Skeletal muscle tissue (tissue), 4 donors: ENCODE data around the gene PPP1R16B. TPM values are rescaled to one million over a fixed set of nuclear protein-coding genes. Genes with fewer than 3 reads are reported as not detected.

ENCODE experiments used
- H3K27ac ChIP-seq: one replicate; pipeline ENCODE4 v1.7.0; 2013; ENCODE audit warnings: mild to moderate bottlenecking, low read depth, low read length, inconsistent platforms
- H3K27me3 ChIP-seq, 3 donors: one replicate each; pipeline ENCODE4 v1.7.0; 2013; ENCODE audit warnings: low read length in 3 of 3; ENCODE audit not compliant: control insufficient read depth in 3 of 3, insufficient read depth in 3 of 3
- H3K36me3 ChIP-seq, 3 donors: one replicate each; pipeline ENCODE4 v1.7.0; 2013; ENCODE audit warnings: low read length in 3 of 3; ENCODE audit not compliant: control insufficient read depth in 3 of 3, insufficient read depth in 3 of 3
- H3K4me1 ChIP-seq, 3 donors: one replicate each; pipeline ENCODE4 v1.7.0; 2013; ENCODE audit warnings: low read length in 3 of 3, mild to moderate bottlenecking in 3 of 3; ENCODE audit not compliant: control insufficient read depth in 3 of 3, insufficient read depth in 3 of 3
- H3K4me3 ChIP-seq, 3 donors: one replicate each; pipeline ENCODE4 v1.7.0; 2013; ENCODE audit warnings: low read length in 3 of 3
- H3K9ac ChIP-seq, 3 donors: one replicate each; pipeline ENCODE4 v1.7.0; 2013; ENCODE audit warnings: low read length in 3 of 3, mild to moderate bottlenecking in 3 of 3, moderate library complexity in 2 of 3, low read depth in 1 of 3
- H3K9me3 ChIP-seq, 3 donors: one replicate each; pipeline ENCODE4 v1.7.0; 2013; ENCODE audit warnings: low read length in 3 of 3; ENCODE audit not compliant: control insufficient read depth in 3 of 3
- total RNA-seq: library from RNA; depleted of rRNA; stranded (reverse); fragments of >200 nt; gene quantifications from one replicate; pipeline ENCODE4 v1.2.3, GENCODE V29; 2014
- donor health status: Osteomylitis.

The PPP1R16B gene
- total RNA-seq, 1 donor from 2014 or later = 4.2 TPM

DNA sequence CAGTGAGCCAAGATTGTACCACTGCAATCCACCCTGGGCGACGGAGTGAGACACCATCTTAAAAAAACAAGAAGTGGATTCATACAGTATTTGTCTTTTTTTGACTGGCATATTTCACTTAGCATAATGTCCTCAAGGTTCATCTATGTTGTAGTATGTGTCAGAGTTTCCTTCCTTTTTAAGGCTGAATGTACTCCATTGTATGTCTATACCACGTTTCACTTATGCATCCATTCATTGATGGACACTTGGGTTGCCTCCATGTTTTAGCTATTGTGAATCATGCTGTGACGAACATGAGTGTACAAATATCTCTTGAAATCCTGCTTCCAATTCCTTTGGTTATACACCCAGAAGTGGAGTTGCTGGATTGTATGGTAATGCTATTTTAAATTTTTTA is 91.8 kb downstream of the PPP1R16B start:
- Histone ChIP-seq H3K4me3 (no peak overlapping the region), H3K27me3 (peaks cover 15 to 31% (median 23%) of the 10 kb centered on the region in 3 donors), H3K9me3 (no peaks in the 10 kb centered on the region), H3K9ac (no peak overlapping the region), H3K36me3 (peaks cover 0 to 3% (median 0%) of the 10 kb centered on the region in 3 donors), H3K27ac (no peak overlapping the region), H3K4me1 (peaks cover 3 to 4% (median 3%) of the 10 kb centered on the region in 3 donors)

DNA sequence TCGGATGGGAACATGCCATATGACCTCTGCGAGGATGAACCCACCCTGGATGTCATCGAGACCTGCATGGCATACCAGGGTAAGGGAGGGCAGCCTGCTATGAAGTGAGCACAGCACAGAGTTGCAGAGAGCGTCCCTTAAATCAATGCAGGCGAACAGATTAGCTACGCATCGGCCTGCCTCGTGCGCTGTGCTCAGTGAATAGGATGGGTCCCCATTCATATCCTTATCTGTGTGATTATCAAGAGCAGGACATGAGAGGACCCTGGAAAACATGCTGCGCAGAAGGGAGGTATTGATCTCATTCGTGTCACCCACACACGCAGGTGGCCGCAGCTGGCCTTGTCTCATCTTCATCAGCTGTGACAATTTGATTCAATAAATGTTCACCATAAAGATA is 95.1 kb downstream of the PPP1R16B start:
- no peaks in the 10 kb centered on the region for H3K4me1 ChIP-seq

GRCh38 chr20:38902601-38903000 is 97.1 kb downstream of the PPP1R16B start:
- Histone ChIP-seq H3K27me3 (peaks cover 8 to 15% (median 9%) of the 10 kb centered on the region in 3 donors), H3K9ac (no peak overlapping the region), H3K27ac (no peak overlapping the region), H3K4me3 (no peak overlapping the region), H3K9me3 (peaks cover 0 to 6% (median 2%) of the 10 kb centered on the region in 3 donors), H3K4me1 (no peaks in the 10 kb centered on the region), H3K36me3 (peaks cover 6 to 17% (median 10%) of the 10 kb centered on the region in 3 donors)

More for the DNA sequence above, 95.1 kb downstream of the PPP1R16B start:
- H3K27me3 ChIP-seq = peaks cover 8 to 15% (median 9%) of the 10 kb centered on the region in 3 donors
- H3K9me3 ChIP-seq = peaks cover 0 to 6% (median 0%) of the 10 kb centered on the region in 3 donors
- H3K27ac ChIP-seq = no peak overlapping the region
- peaks cover 6 to 17% (median 10%) of the 10 kb centered on the region in 3 donors for H3K36me3 ChIP-seq
- no peak overlapping the region for H3K4me3 ChIP-seq
- no peak overlapping the region for H3K9ac ChIP-seq

DNA sequence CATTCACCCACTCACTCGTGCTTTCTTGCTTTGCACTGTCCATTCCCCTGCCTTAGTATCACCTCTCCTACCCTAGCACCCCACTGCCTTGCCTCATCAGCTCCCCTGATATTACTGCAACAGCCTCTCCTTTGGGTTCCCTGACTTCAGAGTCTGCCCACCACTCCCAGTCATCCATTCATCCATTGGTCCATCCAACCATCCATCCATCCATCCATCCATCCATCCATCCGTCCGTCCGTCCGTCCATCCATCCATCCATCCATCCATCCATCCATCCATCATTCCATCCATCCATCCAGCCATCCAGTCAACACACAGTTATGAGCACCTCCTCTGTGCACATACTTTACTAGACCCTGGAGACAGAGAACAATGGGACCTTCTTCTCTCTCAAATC is 97.8 kb downstream of the PPP1R16B start:
- Histone ChIP-seq H3K4me1 (no peaks in the 10 kb centered on the region), H3K27me3 (peaks cover 9 to 21% (median 12%) of the 10 kb centered on the region in 3 donors), H3K9me3 (peaks cover 0 to 6% (median 5%) of the 10 kb centered on the region in 3 donors), H3K27ac (no peak overlapping the region), H3K36me3 (peaks cover 6 to 17% (median 10%) of the 10 kb centered on the region in 3 donors), H3K4me3 (no peak overlapping the region), H3K9ac (no peak overlapping the region)

DNA sequence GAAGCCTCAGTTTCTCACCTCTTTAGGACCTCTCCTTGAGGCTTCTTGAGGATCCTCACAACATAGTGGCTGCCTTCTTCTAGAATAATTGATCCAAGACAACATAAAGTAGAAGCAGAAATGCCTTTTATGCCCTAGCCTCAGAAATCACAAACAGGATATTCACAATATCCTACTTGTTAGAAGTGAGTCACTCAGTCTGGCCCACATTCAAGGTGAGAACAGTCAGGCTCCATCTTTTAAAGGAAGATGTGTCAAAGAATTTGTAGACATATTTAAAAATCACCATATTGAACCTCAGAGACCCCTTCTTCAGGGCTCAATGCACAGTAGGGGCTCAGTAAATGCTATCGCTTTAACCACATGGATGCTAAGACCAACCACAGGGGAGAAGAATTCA is 99.9 kb downstream of the PPP1R16B start:
- Histone ChIP-seq H3K27ac (no peak overlapping the region), H3K4me1 (no peaks in the 10 kb centered on the region), H3K9me3 (peaks cover 0 to 6% (median 5%) of the 10 kb centered on the region in 3 donors), H3K27me3 (peaks cover 7 to 13% (median 9%) of the 10 kb centered on the region in 3 donors), H3K9ac (no peak overlapping the region), H3K4me3 (no peak overlapping the region), H3K36me3 (peaks cover 6 to 17% (median 10%) of the 10 kb centered on the region in 3 donors)

GRCh38 chr20:38907918-38908677 is 102.6 kb downstream of the PPP1R16B start:
- Histone ChIP-seq H3K4me3 (no peak overlapping the region), H3K27me3 (peaks cover 0 to 6% (median 4%) of the 10 kb centered on the region in 3 donors), H3K27ac (no peak overlapping the region), H3K9me3 (peaks cover 0 to 6% (median 5%) of the 10 kb centered on the region in 3 donors), H3K36me3 (peaks cover 3 to 12% (median 6%) of the 10 kb centered on the region in 3 donors), H3K9ac (no peak overlapping the region), H3K4me1 (no peaks in the 10 kb centered on the region)

DNA sequence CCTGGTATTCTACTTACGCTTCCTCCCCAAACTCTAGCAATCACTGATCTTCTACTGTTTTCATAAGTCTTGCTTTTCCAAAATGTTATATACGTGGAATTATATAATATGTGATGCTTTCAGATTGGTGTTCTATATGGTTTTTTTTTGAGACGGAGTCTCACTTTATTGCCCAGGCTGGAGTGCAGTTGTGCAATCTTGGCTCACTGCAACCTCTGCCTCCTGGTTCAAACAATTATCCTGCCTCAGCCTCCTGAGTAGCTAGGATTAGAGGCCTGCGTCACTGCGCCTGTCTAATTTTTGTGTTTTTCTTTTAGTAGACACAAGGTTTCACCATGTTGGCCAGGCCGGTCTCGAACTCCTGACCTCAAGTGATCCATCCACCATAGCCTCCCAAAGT is 109.9 kb downstream of the PPP1R16B start:
- Histone ChIP-seq H3K27me3 (peaks cover 3 to 9% (median 4%) of the 10 kb centered on the region in 3 donors), H3K27ac (no peak overlapping the region), H3K36me3 (no peaks in the 10 kb centered on the region), H3K4me3 (no peak overlapping the region), H3K9ac (no peak overlapping the region), H3K4me1 (no peaks in the 10 kb centered on the region), H3K9me3 (no peaks in the 10 kb centered on the region)

DNA sequence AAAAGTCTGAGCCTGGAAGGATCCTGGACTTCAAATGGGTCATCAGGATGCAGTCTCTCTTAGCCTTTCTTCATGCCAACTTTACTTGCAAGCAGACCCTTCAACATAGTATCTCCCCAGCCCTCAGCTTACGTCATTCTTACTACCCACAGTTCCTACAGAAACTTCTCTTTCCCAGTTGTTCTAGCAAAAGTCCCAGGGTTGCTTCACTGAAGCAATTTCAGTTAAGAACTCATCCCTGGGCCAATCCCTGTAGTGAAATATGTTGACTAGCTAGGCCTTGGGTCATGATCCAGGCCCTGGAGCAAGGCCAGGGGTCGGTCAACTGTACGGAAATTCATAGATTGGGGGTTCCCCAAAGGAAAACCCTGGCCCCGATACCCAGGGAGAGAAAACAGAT is 112.2 kb downstream of the PPP1R16B start:
- Histone ChIP-seq H3K9ac (no peak overlapping the region), H3K9me3 (no peaks in the 10 kb centered on the region), H3K36me3 (no peaks in the 10 kb centered on the region), H3K27me3 (peaks cover 11 to 13% (median 12%) of the 10 kb centered on the region in 3 donors), H3K27ac (no peak overlapping the region), H3K4me3 (no peak overlapping the region), H3K4me1 (no peaks in the 10 kb centered on the region)

GRCh38 chr20:38918172-38918571 is 112.7 kb downstream of the PPP1R16B start:
- Histone ChIP-seq H3K27ac (no peak overlapping the region), H3K9me3 (no peaks in the 10 kb centered on the region), H3K36me3 (no peaks in the 10 kb centered on the region), H3K9ac (no peak overlapping the region), H3K4me1 (no peaks in the 10 kb centered on the region), H3K27me3 (peaks cover 11 to 13% (median 12%) of the 10 kb centered on the region in 3 donors), H3K4me3 (no peak overlapping the region)

- Histone ChIP-seq H3K36me3 (no peaks in the 10 kb centered on the region), H3K27me3 (peaks cover 11 to 13% (median 12%) of the 10 kb centered on the region in 3 donors), H3K9ac (no peak overlapping the region), H3K27ac (no peak overlapping the region), H3K4me1 (no peaks in the 10 kb centered on the region), H3K9me3 (no peaks in the 10 kb centered on the region), H3K4me3 (no peak overlapping the region)
Observed at GRCh38 chr20:38919683-38920082, 114.2 kb downstream of the PPP1R16B start.
